MCF 10A (cell line): ENCODE measurements around the gene GABRA1. TPM values are rescaled to one million over a fixed set of nuclear protein-coding genes. Genes with fewer than 3 reads are reported as not detected.

Experiments used
- BruUV-seq: library from RNA; stranded (reverse); fragments of 400-500 nt; replicated peaks from 2 replicates; lab custom pipeline; 2021; lab: Mats Ljungman, UMichigan
- CTCF ChIA-PET: fragments of 300-600 bp; sonication (Branson Sonifier 250); formaldehyde crosslinking; extraction: SDS; loops from one replicate; lab custom pipeline; 2021; ENCODE audit warnings: antibody characterized with exemption, inconsistent platforms; lab: Yijun Ruan, JAX
- POLR2A ChIA-PET: fragments of 300-600, 350-650 bp; sonication (Branson Sonifier 250); formaldehyde crosslinking; extraction: SDS; loops from one replicate; lab custom pipeline; 2020; ENCODE audit warnings: antibody characterized with exemption, inconsistent platforms; lab: Yijun Ruan, JAX
- DNase-seq: peaks from one replicate; pipeline ENCODE4 v3.0.0-alpha.2; 2018; ENCODE audit not compliant: unreplicated experiment
- H3K27ac Mint-ChIP-seq: one replicate; pipeline ENCODE4 v1.8.0; 2022; ENCODE audit warnings: mild to moderate bottlenecking, low read depth, mixed read lengths; ENCODE audit not compliant: unreplicated experiment
- H3K27me3 Mint-ChIP-seq: one replicate; pipeline ENCODE4 v1.8.0; 2022; ENCODE audit warnings: mixed read lengths; ENCODE audit not compliant: insufficient read depth, unreplicated experiment
- H3K36me3 Mint-ChIP-seq: one replicate; pipeline ENCODE4 v1.8.0; 2022; ENCODE audit warnings: mild to moderate bottlenecking, moderate library complexity, mixed read lengths; ENCODE audit not compliant: insufficient read depth, unreplicated experiment
- H3K4me1 Mint-ChIP-seq: one replicate; pipeline ENCODE4 v1.8.0; 2022; ENCODE audit warnings: mixed read lengths; ENCODE audit not compliant: insufficient read depth, unreplicated experiment
- H3K4me3 Mint-ChIP-seq: one replicate; pipeline ENCODE4 v1.8.0; 2022; ENCODE audit warnings: mild to moderate bottlenecking, moderate library complexity, mixed read lengths; ENCODE audit not compliant: unreplicated experiment
- H3K9me3 Mint-ChIP-seq: one replicate; pipeline ENCODE4 v1.8.0; 2022; ENCODE audit warnings: mixed read lengths; ENCODE audit not compliant: unreplicated experiment
- CTCF ChIP-seq: fragments of 200-600 bp; IDR thresholded peaks from one replicate; pipeline ENCODE4 v1.8.0; 2022; ENCODE audit warnings: antibody characterized with exemption, mild to moderate bottlenecking; ENCODE audit not compliant: unreplicated experiment
- intact Hi-C: fragments of 100-400 bp; cut with micrococcal nuclease; formaldehyde crosslinking; loops from 2 replicates; pipeline ENCODE4 v1.14.1; 2022
- total RNA-seq: library from RNA; stranded (reverse); gene quantifications from 2 replicates; pipeline ENCODE4 v1.2.3, GENCODE V29; 2022

The GABRA1 gene
- total RNA-seq, 1 experiment from 2014 or later, result not detected

DNA sequence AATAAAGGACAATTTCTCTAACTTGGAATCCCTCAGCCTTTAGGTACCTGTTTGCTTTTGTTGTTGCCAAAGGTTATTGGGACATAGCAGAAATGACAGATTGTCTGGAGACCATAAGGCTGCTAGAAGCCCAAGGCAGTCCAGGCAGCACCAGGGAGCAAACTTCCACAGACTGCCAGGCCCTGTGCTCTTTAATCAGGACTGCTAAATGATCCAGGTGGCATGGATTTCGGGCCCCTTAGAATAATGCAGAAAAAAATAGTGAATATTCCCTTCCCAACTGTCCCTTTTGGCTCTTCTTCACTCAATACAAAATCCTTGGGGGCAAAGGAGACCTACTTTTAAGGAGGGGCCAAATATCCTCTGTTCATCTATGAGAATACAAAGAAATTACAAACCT is 73.9 kb downstream of the GABRA1 start:
- TF ChIP-seq CTCF, result no peak
- H3K27me3 Mint-ChIP-seq, result peaks cover 56% of the 10 kb centered on the region
- H3K27ac Mint-ChIP-seq, result no peak overlapping the region
- H3K9me3 Mint-ChIP-seq, result peaks cover 7% of the 10 kb centered on the region
- no peak for DNase-seq
- H3K4me1 Mint-ChIP-seq, result no peaks in the 10 kb centered on the region
- BruUV-seq, result no TSS peak
- intact Hi-C loops, result no loop called here
- no peaks in the 10 kb centered on the region for H3K36me3 Mint-ChIP-seq
- POLR2A ChIA-PET, result no interaction called here
- no peak overlapping the region for H3K4me3 Mint-ChIP-seq
- CTCF ChIA-PET, result no interaction called here

DNA sequence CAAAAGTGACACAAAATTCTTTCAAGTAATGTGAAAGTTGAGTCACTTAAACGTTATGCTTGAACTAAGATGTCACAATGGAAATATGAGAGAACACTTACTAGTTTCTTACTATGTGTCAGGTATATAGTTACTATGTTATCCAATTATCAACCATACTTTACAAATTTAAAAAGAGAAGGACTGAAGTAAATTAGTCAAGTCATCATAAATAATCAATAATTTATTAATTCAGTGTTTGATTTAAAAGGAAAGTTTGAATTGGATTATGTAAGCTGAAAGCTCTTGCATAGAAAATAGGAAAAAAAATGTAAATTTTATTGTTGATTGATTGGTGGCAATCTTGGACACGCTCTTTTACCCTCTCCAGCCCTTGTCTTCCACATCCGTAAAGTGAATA is 76.3 kb downstream of the GABRA1 start:
- CTCF ChIA-PET, result no interaction called here
- BruUV-seq, result no TSS peak
- no peaks in the 10 kb centered on the region for H3K4me1 Mint-ChIP-seq
- no peak for DNase-seq
- no peaks in the 10 kb centered on the region for H3K36me3 Mint-ChIP-seq
- no peak for TF ChIP-seq CTCF
- H3K9me3 Mint-ChIP-seq, result peaks cover 7% of the 10 kb centered on the region
- POLR2A ChIA-PET, result no interaction called here
- H3K4me3 Mint-ChIP-seq, result no peak overlapping the region
- intact Hi-C loops, result no loop called here
- H3K27me3 Mint-ChIP-seq, result peaks cover 70% of the 10 kb centered on the region
- H3K27ac Mint-ChIP-seq, result no peak overlapping the region

DNA sequence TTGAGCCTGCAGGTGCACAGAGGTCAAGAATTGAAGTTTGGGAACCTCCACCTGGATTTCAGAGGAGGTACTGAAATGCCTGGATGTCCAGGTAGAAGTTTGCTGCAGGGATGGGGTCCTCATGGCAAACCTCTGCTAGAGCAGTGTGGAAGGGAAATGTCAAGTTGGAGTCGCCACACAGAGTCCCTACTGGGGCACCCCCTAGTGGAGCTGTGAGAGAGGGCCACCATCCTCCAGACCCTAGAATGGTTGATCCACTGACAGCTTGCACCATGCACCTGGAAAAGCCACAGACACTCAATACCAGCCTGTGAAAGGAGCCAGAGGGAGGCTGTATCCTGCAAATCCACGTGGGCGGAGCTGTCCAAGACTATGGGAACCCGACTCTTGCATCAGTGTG is 78.0 kb downstream of the GABRA1 start:
- Mint-ChIP-seq H3K36me3 (no peaks in the 10 kb centered on the region), H3K4me3 (no peak overlapping the region), H3K4me1 (no peaks in the 10 kb centered on the region), H3K27ac (no peak overlapping the region), H3K27me3 (peaks cover 66% of the 10 kb centered on the region), H3K9me3 (peaks cover 7% of the 10 kb centered on the region)
- TF ChIP-seq CTCF, result peak; percentile 8
- intact Hi-C loops, result no loop called here
- DNase-seq, result peak; percentile 21
- no TSS peak for BruUV-seq
- ChIA-PET POLR2A (interaction anchor here (0.8 kb wide), 1 partner anchor 15 kb away, joined by 3 read pairs; no protein-coding TSS in a partner anchor), CTCF (interaction anchor here (0.6 to 1.0 kb wide), 3 partner anchors 15 to 1482 kb away, joined by 3 read pairs; no protein-coding TSS in a partner anchor)

- no peak for DNase-seq
- Mint-ChIP-seq H3K9me3 (no peaks in the 10 kb centered on the region), H3K4me3 (no peak overlapping the region), H3K4me1 (no peaks in the 10 kb centered on the region), H3K27me3 (peaks cover 18% of the 10 kb centered on the region), H3K36me3 (no peaks in the 10 kb centered on the region), H3K27ac (no peak overlapping the region)
- ChIA-PET POLR2A (no interaction called here), CTCF (interaction anchor here (0.6 kb wide), 2 partner anchors 86 to 304 kb away, joined by 3 read pairs; no protein-coding TSS in a partner anchor)
- no peak for TF ChIP-seq CTCF
- intact Hi-C loops, result no loop called here
- no TSS peak for BruUV-seq
These were observed 86.6 kb downstream of the GABRA1 start for GRCh38 chr5:161934486-161934885.
